ENCODE measurements around the gene TTC23. TPM values are rescaled to one million over a fixed set of nuclear protein-coding genes. Genes with fewer than 3 reads are reported as not detected.

The TTC23 gene
- total RNA-seq, 1 donor from 2014 or later, result 11.4 TPM

DNA sequence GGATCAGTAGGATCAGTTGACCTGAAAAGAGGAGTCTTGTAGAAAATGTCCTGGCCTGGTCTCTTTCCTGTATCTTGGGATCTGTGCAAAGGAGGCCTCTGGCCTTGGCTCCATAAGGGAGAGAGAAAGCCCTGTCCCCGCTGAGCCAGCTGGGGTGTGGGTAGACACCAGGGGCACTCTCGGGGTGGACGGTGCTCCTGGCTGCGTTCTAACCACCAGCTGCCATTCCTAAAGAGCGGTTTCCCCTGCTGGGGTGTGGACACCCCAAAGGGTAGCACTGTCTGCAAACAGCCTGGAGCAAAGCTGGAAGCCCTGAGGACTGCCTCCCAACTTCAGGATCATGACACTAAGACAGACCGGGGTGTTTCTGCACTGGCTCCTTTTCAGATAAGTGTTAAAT, 121.0 kb downstream of the TTC23 start:
- intact Hi-C loops (cut with micrococcal nuclease), result no loop called here
- Histone ChIP-seq H3K4me3 (no peak overlapping the region), H3K27me3 (ENCODE audit: low read depth) (no peaks in the 10 kb centered on the region), H3K27ac (replicated peaks) (peak overlapping the region; percentile 11), H3K4me1 (peaks cover 65% of the 10 kb centered on the region), H3K9me3 (replicated peaks) (no peaks in the 10 kb centered on the region), H3K36me3 (peaks cover 59% of the 10 kb centered on the region)
- DNase-seq, result no peak
- TF ChIP-seq, protein P1, sequence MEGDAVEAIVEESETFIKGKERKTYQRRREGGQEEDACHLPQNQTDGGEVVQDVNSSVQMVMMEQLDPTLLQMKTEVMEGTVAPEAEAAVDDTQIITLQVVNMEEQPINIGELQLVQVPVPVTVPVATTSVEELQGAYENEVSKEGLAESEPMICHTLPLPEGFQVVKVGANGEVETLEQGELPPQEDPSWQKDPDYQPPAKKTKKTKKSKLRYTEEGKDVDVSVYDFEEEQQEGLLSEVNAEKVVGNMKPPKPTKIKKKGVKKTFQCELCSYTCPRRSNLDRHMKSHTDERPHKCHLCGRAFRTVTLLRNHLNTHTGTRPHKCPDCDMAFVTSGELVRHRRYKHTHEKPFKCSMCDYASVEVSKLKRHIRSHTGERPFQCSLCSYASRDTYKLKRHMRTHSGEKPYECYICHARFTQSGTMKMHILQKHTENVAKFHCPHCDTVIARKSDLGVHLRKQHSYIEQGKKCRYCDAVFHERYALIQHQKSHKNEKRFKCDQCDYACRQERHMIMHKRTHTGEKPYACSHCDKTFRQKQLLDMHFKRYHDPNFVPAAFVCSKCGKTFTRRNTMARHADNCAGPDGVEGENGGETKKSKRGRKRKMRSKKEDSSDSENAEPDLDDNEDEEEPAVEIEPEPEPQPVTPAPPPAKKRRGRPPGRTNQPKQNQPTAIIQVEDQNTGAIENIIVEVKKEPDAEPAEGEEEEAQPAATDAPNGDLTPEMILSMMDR (IDR thresholded peaks at IDR 0.05; ENCODE audit: borderline replicate concordance), result no peak

DNA sequence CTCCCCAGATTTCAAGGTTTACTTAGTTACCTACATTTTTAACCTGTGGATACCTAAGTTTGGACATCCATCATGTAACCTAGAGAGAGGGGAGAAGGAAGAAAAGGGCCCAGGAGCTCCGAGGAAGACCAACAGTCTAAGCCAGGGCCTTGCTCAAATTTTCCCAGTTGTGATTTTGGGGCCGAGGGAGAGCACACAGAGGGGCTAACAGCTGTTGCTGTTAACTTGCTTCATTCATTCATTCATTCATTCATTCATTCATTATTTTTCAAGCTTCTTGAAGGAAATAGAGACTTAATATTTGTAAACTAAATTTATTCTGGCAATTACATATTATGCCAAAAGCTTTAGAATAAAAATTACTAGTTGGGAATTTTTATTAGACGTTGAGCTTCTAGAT, 121.6 kb downstream of the TTC23 start:
- H3K9me3 ChIP-seq (replicated peaks), result no peaks in the 10 kb centered on the region
- peaks cover 56% of the 10 kb centered on the region for H3K36me3 ChIP-seq
- H3K4me3 ChIP-seq, result no peak overlapping the region
- intact Hi-C loops (cut with micrococcal nuclease), result no loop called here
- peaks cover 65% of the 10 kb centered on the region for H3K4me1 ChIP-seq
- TF ChIP-seq, protein P1 (IDR thresholded peaks at IDR 0.05; ENCODE audit: borderline replicate concordance), result no peak
- H3K27me3 ChIP-seq (ENCODE audit: low read depth), result no peaks in the 10 kb centered on the region
- H3K27ac ChIP-seq (replicated peaks), result no peak overlapping the region
- DNase-seq, result no peak

- DNase-seq, result no peak
- intact Hi-C loops (cut with micrococcal nuclease), result no loop called here
- Histone ChIP-seq H3K27me3 (ENCODE audit: low read depth) (no peaks in the 10 kb centered on the region), H3K27ac (replicated peaks) (no peak overlapping the region), H3K4me3 (no peak overlapping the region), H3K4me1 (peaks cover 66% of the 10 kb centered on the region), H3K9me3 (replicated peaks) (no peaks in the 10 kb centered on the region), H3K36me3 (peaks cover 48% of the 10 kb centered on the region)
- TF ChIP-seq, protein P1 (IDR thresholded peaks at IDR 0.05; ENCODE audit: borderline replicate concordance), result no peak
Measured at GRCh38 chr15:99126930-99127329, 122.5 kb downstream of the TTC23 start.

DNA sequence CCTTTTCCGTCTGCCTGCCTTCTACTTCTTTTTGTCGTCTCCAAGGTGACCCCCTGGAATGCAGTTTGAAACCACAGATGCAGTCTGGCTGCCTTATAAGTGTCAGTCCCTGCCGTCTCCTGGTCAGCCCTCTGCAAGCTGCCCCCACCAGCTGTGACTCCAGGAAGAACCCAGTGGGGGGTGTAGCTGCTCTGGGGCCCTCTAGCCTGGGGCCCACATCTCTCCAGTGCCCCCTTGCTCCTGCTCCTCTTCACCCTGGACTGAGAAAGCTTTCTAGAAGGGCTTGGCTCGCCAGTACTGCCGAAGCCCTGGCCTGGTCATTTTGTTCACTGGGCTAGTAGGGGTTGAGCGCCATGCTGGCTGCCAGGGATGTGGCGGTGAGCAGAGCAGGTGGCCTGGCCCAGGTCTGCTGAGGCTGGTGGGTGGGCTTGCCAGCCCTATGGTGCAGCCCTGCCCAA, 123.2 kb downstream of the TTC23 start:
- intact Hi-C loops (cut with micrococcal nuclease), result no loop called here
- peaks cover 66% of the 10 kb centered on the region for H3K4me1 ChIP-seq
- no peaks in the 10 kb centered on the region for H3K27me3 ChIP-seq (ENCODE audit: low read depth)
- H3K36me3 ChIP-seq, result peaks cover 40% of the 10 kb centered on the region
- TF ChIP-seq, protein P1 (IDR thresholded peaks at IDR 0.05; ENCODE audit: borderline replicate concordance), result no peak
- H3K4me3 ChIP-seq, result no peak overlapping the region
- no peaks in the 10 kb centered on the region for H3K9me3 ChIP-seq (replicated peaks)
- DNase-seq, result no peak
- peak overlapping the region; percentile 94 for H3K27ac ChIP-seq (replicated peaks)

DNA sequence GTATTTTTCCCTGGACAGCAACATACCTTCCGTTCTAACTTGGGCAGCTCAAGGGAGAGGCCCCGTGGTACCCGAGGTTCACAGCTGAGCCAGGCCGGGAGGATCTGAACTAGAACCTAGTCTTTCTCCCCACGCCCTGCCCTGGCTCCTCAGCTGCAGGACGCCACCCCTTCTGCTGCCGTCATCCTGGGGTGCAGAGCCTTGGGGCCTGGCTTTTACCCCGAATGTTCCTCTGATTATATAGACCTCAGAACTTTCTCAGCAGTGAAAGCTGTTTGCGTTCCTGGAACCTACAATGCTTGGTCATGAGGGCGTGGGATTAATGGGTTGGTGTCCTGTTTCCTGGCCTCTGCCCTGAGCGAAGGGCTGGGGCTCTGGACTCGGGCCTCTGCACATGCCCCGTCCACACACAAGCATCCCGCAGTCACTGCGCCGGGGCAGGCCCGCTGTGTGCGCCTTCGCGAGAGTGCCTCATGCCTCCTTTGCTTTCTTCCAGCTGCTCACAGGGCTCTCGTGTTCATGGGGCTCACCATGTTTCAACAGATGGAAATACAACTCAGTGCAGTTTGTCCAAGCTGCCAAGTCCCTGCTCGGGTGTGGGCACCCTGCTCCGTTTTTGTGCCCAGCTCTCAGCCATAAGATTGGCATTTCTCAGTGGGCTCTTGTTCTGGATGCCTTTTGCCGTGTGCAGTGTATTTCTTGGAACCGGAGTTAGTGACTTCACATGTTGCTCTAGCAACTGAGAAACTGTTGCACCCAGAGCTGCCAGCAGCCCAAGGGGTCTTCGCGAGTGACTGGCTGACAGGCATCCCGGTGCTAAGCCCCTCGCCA, 124.1 kb downstream of the TTC23 start:
- Histone ChIP-seq H3K27me3 (ENCODE audit: low read depth) (no peaks in the 10 kb centered on the region), H3K9me3 (replicated peaks) (no peaks in the 10 kb centered on the region), H3K4me3 (peak overlapping the region; percentile 52), H3K4me1 (peaks cover 66% of the 10 kb centered on the region), H3K27ac (replicated peaks) (peak overlapping the region; percentile 94), H3K36me3 (peaks cover 31% of the 10 kb centered on the region)
- no peak for DNase-seq
- TF ChIP-seq, protein P1 (IDR thresholded peaks at IDR 0.05; ENCODE audit: borderline replicate concordance), result no peak
- intact Hi-C loops (cut with micrococcal nuclease), result no loop called here

Data from left ventricle myocardium inferior (tissue), 1 donor.